Activated CD4-positive, CD25-positive, alpha-beta regulatory T cell treated with anti-CD3 and anti-CD28 coated beads, Interleukin-2, amount 50 U/mL, for 72 hours (primary cell): ENCODE measurements around the gene N4BP2.
"Not testable (repeated sequence)": the region's sequence is repeated elsewhere in the genome, so short reads cannot be mapped to it uniquely, and the experiment has no call there.

Experiments
- DNase-seq: peaks from one replicate; pipeline ENCODE4 v3.0.0; 2021

N4BP2 gene

DNA sequence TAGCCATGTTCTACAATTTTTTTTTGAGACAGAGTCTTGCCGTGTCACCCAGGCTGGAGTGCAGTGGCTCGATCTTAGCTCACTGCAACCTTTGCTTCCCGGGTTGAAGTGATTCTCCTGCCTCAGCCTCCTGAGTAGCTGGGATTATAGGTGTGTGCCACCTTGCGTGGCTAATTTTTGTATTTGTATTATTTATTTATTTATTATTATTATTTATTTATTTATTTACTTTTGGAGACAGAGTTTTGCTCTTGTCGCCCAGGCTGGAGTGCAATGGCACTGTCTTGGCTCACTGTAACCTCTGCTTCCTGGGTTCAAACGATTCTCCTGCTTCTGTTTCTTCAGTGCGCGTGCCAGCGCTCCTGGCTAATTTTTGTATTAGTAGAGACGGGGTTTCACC is 36.8 kb downstream of the N4BP2 start:
- DNase-seq: not testable (repeated sequence)

DNA sequence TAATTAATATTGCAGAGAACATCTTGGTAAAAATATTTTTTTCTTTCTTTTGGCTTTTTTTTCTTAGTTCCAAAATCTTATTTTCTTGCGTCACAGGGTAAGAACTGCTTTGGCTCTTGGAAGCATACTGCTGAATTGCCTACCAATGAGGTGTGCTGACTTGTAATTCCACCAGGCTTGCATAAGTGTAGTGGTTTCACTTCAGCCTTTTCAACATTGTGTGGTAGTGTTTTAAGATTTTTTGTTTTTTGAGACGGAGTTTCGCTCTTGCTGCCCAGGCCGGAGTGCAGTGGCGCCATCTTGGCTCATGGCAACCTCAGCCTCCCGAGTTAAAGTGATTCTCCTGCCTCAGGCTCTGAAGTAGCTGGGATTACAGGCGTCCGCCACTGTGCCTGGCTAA is 42.4 kb downstream of the N4BP2 start:
- DNase-seq: no peak

DNA sequence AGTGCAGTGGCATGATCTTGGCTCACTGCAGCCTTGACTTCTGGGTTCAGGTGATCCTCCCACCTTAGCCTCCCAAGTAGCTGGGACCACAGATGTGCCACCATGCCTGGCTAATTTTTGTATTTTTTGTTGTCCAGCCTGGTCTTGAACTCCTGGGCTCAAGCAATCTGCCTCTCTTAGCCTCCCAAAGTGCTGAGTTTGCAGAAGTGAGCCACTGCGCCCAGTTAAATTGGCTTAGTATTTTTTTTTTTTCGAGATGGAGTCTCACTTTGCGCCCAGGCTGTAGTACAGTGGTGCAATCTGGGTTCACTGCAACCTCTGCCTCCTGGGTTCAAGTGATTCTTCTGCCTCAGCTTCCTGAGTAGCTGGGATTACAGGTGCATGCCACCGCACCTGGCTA is 50.5 kb downstream of the N4BP2 start:
- not testable (repeated sequence) for DNase-seq

DNA sequence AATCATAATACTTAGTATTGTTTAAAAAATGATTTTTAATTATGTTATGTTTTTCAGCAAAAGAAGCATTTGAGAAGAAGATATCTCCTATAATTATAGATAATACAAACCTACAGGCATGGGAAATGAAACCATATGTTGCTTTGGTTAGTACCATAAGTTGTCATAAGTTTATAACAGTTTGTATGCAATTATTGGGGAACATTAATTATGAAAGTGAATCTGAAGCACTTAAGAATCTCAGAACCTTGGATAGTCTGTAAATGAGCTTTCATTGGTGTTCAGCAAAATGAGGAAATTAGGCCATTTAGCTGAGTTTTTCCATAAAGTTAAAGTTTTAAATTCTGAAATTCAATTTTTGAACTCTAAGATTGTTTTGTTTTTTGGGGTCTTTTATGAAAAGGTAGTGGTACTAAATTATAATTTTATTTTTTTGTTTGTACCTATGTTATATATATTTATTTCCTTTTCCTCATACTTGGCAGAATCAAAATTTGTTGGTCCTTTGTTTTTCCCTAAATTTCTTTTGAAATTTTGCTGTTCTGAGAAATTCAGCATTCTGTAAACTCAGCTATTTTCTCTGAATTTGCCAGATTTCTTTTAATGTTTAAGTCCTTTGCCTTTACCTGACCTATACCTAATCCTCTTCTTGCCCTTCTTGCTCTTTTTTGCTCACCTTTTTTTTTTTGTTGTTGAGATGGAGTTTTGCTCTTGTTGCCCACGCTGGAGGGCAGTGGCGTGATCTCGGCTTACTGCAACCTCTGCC is 55.6 kb downstream of the N4BP2 start:
- DNase-seq: no peak

DNA sequence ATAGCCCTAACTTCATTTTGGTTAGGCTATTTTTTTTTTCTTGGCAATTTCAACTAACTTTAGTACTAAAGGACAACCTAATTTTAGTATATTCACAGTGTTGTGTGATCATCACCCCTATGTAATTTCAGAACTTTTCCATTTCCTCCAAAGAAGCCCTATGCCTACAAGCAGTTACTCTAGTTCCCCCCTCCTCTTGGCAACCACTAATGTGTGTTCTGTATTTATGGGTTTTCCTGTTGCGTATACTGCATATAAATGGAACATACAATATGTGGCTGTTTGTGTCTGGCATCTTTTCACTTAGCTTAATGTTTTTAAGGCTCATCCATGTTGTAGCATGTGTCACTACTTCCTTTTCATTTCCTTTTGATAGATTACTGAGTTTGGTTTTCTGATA is 57.6 kb downstream of the N4BP2 start:
- DNase-seq: no peak

DNA sequence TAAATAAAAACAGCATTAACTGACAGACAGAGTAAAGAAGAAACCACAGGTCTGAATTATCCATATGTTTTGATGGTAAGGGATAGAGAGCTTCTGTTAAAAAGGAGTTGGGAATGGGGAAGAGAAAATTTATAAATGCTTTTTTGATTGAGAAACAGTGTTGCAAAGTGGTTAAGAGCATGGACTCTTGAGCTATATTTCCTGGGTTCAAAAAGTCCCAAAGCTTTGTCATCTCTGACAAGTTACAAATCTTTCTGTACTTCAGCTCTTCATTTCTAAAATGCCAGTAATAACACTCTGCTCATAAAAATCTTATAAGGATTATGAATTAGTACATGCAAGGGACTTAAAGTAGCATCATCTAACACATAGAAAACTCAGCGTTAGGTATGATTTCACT is 62.2 kb downstream of the N4BP2 start:
- DNase-seq: no peak

DNA sequence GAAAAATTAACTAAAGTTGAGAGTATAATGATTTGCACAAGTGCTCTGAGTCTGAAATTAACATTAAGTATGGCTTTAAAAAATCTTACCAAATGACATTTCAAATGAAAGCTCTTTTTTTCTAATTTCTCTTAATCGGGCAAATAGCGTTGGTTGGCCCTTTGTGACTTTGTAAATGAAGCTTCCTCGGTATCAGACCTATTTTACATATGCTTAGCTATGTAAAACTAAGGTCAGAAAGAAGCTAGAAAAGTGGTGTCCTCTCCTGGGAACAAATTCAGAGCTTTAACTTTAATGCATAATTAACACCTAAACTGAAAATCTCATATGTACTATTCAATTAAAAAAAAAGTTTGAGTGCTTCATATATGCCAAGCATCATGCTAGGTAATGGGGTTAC is 62.7 kb downstream of the N4BP2 start:
- DNase-seq: no peak

- DNase-seq: no peak
Measured at GRCh38 chr4:40121515-40121914, 64.9 kb downstream of the N4BP2 start.

- DNase-seq: no peak
Measured at GRCh38 chr4:40122941-40123340, 66.3 kb downstream of the N4BP2 start.

DNA sequence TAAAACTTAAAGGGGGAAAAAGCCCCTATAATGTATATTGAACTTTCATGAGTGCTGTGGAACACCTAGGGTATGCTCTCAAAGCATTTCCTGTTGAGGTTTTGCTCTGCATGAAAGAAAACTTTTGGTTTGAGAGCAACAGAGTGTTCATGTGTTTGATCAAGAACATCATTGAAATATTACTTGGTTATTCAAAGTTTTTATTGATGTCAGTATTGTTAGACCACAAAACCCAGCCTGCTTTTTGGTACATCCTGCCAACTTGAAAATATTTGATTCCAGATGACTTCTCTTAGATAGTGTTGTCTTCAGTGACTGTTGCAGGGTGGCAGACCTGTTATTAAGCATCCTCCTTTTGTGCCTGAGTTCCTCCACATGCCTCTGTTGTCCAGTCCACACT is 68.0 kb downstream of the N4BP2 start:
- DNase-seq: no peak

DNA sequence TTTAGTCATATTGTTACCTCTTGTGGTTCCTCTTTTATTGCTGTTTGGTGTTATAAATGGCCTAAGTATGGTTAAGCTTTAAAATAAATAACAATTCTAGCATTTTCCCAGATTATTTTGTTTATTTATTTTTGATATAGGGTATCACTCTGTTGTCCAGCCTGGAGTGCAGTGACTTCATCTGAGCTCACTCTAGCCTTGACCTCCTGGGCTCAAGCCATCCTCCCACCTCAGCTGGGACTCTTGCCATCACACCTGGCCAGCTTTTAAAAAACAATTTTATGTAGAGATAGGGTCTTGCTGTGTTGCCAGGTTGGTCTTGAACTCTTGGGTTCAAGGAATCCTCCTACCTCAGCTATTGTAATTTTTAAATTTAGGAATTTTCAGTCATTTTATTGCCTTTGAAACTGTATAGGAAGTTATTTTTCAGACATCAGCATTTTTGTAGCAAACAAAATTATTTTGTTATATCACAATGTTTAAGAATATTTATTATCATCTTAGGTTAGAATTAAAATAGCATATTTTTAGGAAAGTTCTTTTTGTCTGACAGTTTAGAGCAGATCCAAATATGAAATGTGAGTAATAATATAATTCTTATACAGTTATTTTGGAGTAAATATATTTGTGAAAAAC is 73.9 kb downstream of the N4BP2 start:
- DNase-seq: no peak

DNA sequence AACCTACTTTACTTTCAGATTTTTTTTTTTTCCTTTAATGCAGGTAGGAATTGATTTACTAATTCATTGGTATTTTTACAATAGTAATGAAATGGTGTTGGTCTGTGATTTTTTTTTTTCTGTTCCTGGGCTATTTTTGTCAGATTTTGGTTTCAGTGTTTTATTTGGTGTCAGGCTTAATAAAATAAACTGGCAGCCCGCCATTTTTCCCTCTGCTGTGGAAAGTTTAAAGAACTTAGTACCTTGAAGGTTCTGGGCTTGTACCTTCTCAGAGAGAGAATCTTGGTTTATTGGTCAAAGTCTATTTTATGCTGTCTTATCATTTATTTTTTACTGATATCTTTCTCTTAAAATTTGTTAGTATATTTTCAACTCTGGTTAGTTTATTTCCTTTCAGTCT is 76.2 kb downstream of the N4BP2 start:
- no peak for DNase-seq

GRCh38 chr4:40134206-40134917 is 77.7 kb downstream of the N4BP2 start:
- DNase-seq: no peak

- not testable (repeated sequence) for DNase-seq
Measured at GRCh38 chr4:40136202-40136601, 79.6 kb downstream of the N4BP2 start.

- DNase-seq: no peak
Measured at GRCh38 chr4:40140196-40140595, 83.5 kb downstream of the N4BP2 start.

DNA sequence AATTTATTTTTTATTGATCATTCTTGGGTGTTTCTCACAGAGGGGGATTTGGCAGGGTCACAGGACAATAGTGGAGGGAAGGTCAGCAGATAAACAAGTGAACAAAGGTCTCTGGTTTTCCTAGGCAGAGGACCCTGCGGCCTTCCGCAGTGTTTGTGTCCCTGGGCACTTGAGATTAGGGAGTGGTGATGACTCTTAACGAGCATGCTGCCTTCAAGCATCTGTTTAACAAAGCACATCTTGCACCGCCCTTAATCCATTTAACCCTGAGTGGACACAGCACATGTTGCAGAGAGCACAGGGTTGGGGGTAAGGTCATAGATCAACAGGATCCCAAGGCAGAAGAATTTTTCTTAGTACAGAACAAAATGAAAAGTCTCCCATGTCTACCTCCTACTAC is 83.9 kb downstream of the N4BP2 start:
- DNase-seq: not testable (repeated sequence)

DNA sequence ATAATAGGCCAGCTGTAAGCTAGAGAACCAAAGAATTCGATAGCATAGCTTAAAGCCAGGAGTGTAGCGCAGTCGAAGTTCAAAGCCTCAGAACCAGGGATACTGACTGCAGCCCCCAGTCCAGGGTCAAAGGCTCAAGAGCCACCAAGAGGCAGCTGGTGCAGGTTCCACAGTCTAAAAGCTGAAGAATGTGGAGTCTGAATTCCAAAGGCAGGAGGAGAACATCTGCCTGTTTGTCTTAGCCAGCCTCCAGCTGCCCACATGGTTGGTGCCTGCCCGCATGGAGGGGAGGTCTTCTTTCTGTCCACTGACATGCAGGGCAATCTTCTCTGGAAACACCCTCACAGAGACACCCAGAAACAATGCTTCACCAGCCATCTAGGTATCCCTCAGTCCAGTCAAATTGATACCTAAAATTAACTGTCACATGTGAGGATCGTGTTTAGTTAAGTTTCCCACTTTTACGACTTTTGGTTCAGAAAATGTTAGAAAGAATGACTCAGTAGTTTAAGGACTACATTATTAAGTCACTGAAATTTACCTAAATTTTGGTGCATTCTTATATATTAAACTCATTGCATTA is 87.4 kb downstream of the N4BP2 start:
- no peak for DNase-seq

DNA sequence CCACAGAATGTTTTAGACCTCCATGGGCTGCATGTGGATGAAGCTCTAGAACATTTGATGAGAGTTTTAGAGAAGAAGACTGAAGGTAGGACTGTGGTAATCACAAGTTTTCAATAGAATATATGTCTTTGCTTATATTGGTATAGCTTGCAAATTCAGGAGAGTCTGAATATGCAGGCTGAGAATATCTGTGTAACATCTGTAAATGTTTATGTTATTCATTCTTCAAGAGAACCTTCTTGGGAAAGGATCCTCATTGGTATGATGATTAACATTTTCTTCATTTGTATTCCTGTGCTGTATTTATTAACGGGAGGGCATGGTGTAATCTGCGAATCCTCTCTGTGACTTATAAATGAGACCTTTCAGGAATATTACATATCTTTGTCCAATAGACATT is 88.1 kb downstream of the N4BP2 start:
- DNase-seq: no peak

DNA sequence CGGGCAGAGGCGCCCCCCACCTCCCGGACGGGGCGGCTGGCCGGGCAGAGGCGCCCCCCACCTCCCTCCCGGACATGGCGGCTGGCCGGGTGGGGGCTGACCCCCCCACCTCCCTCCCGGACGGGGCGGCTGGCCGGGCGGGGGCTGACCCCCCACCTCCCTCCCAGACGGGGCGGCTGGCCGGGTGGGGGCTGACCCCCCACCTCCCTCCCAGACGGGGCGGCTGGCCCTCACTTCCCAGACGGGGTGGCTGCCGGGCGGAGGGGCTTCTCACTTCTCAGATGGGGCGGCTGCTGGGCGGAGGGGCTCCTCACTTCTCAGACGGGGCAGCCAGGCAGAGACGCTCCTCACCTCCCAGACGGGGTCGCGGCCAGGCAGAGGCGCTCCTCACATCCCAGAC is 90.8 kb downstream of the N4BP2 start:
- not testable (repeated sequence) for DNase-seq

- DNase-seq: peak; percentile 63
Measured at GRCh38 chr4:40149960-40150385, 93.3 kb downstream of the N4BP2 start.

- DNase-seq: no peak
Measured at GRCh38 chr4:40150932-40151331, 94.3 kb downstream of the N4BP2 start.

- no peak for DNase-seq
Measured at GRCh38 chr4:40152637-40153036, 96.0 kb downstream of the N4BP2 start.

GRCh38 chr4:40157436-40157835 is 100.8 kb downstream of the N4BP2 start:
- no peak for DNase-seq

GRCh38 chr4:40160258-40160657 is 103.6 kb downstream of the N4BP2 start:
- DNase-seq: no peak
